ENCODE results near the gene N4BP3. TPM values are rescaled to one million over a fixed set of nuclear protein-coding genes. Genes with fewer than 3 reads are reported as not detected.

N4BP3 gene
- total and polyA plus RNA-seq, 2 of the 13 experiments (the other 11 are each of a cell fraction or from before 2014, with no cell fraction given), result 0.13 TPM; not detected in 1

- TF ChIP-seq CREM (IDR thresholded peaks at IDR 0.05) (peak; percentile 95), CREM (CRISPR knock-in tag; IDR thresholded peaks at IDR 0.05) (no peak), ZFP36L1 (CRISPR knock-in tag; IDR thresholded peaks at IDR 0.05) (no peak), REPIN1 (CRISPR knock-in tag; IDR thresholded peaks at IDR 0.05; ENCODE audit: borderline replicate concordance, low read depth) (0 out of 2 replicates have a peak, but pooled peaks have one; percentile 38), GLI4 (CRISPR knock-in tag; IDR thresholded peaks at IDR 0.05; ENCODE audit: borderline replicate concordance) (no peak), ZNF761 (CRISPR knock-in tag; conservative IDR thresholded peaks at IDR 0.05) (no peak), ETS1 (CRISPR knock-in tag; IDR thresholded peaks at IDR 0.05) (no peak), MYC (CRISPR knock-in tag; IDR thresholded peaks at IDR 0.05; ENCODE audit: borderline replicate concordance) (peak; percentile 97), YEATS2 (CRISPR knock-in tag; IDR thresholded peaks at IDR 0.05; ENCODE audit: borderline replicate concordance) (peak; percentile 82; the same call in 1 of the 2 replicates), CERS6 (CRISPR knock-in tag; IDR thresholded peaks at IDR 0.05) (no peak), ZSCAN29 (CRISPR knock-in tag; conservative IDR thresholded peaks at IDR 0.05) (no peak), AKAP8 (CRISPR knock-in tag; IDR thresholded peaks at IDR 0.05) (no peak), NCOA2 (CRISPR knock-in tag; IDR thresholded peaks at IDR 0.05) (no peak), AKNA (CRISPR knock-in tag; IDR thresholded peaks at IDR 0.05; ENCODE audit: borderline replicate concordance) (no peak), ZNF18 (CRISPR knock-in tag; IDR thresholded peaks at IDR 0.05; ENCODE audit: insufficient replicate concordance) (peak; percentile 49), KLF16 (CRISPR knock-in tag; IDR thresholded peaks at IDR 0.05) (peak in 1 of 2 experiments; percentile 71; a peak in 2 of 4 replicates), MYNN (CRISPR knock-in tag; IDR thresholded peaks at IDR 0.05; ENCODE audit: low read depth) (no peak), IRF9 (CRISPR knock-in tag; IDR thresholded peaks at IDR 0.05; ENCODE audit: borderline replicate concordance) (0 out of 2 replicates have a peak, but pooled peaks have one; percentile 23), RXRB (CRISPR knock-in tag; IDR thresholded peaks at IDR 0.05; ENCODE audit: borderline replicate concordance) (peak; percentile 28; the same call in 1 of the 2 replicates)
These were observed 40.4 kb downstream of the N4BP3 start, which contains the start of gene NHP2 (continued) for GRCh38 chr5:178153530-178154340.
